VCaP (cell line): ENCODE measurements around the gene GCDH.

Experiments used
- H3K27ac ChIP-seq: fragments of 450-650 bp; 2 replicates; pipeline ENCODE4 v1.5.1; 2017
- CTCF ChIP-seq: fragments of 450-650 bp; conservative IDR thresholded peaks from 2 replicates; pipeline ENCODE4 v1.5.1; 2017; ENCODE audit warnings: mild to moderate bottlenecking, moderate library complexity

GCDH gene

GRCh38 chr19:12918253-12918652 lies 27.3 kb downstream of the GCDH start:
- TF ChIP-seq CTCF, result no peak
- H3K27ac ChIP-seq, result no peak overlapping the region

GRCh38 chr19:12921047-12921446 lies 30.1 kb downstream of the GCDH start:
- H3K27ac ChIP-seq, result peak overlapping the region; percentile 18; the same call in 1 of the 2 replicates
- no peak for TF ChIP-seq CTCF

- no peak for TF ChIP-seq CTCF
- H3K27ac ChIP-seq, result no peak overlapping the region
Observed at GRCh38 chr19:12922959-12923358, 32.0 kb downstream of the GCDH start.

GRCh38 chr19:12924621-12925310 lies 33.8 kb downstream of the GCDH start:
- TF ChIP-seq CTCF, result no peak
- H3K27ac ChIP-seq, result no peak overlapping the region

GRCh38 chr19:12930002-12930645 lies 39.2 kb downstream of the GCDH start:
- H3K27ac ChIP-seq, result no peak overlapping the region
- TF ChIP-seq CTCF, result no peak

GRCh38 chr19:12932392-12933286 lies 41.7 kb downstream of the GCDH start:
- no peak for TF ChIP-seq CTCF
- H3K27ac ChIP-seq, result peak overlapping the region; percentile 87
